Measurements from ENCODE around the gene DNAJC15.
"Not testable (repeated sequence)": the region's sequence is repeated elsewhere in the genome, so short reads cannot be mapped to it uniquely, and the experiment has no call there.

The DNAJC15 gene

DNA sequence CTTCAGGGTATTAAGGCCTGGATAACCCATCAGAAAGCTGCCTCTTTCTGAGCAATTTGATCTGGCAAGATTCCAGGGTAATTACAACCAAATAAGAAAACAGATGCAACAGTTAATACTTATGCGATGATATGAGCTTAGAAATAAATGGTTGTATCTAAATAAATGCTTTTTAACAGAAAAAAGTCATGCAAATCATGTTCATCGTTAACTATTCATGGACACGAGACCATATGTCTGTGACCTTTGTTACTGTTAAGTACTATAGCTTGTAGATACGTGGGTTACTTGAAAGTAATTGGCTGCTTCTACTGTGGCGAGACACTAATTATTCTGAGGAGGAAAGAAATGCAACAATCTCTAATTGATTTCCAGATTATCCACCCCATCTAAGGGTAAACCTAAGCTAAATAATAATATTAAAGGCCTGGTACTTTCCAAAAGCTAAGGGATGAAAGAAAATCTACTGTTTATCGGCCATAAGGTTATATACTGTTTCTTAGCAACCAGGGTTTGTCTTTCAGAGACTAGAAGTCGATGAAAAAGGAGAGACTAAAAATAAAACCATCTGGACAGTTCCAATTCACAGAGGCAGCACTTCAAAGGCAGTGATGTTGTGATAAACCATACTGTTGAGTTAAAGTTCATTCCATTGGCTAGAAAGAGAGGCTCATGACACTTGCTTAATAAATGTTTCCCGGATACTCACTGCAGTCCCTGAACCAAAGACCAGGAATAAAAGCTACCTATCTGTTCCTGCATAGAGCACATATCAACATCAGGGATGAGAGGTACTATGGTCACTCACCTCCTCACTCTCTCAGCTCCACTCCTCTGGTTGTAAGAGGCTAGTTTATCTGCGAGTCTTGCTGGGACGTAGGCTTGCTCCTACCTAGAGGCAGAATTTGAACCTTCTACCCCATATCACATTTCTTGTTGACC lies 32.8 kb upstream of the DNAJC15 start:
- H3K36me3 ChIP-seq (ENCODE audit: low read depth): no peaks in the 10 kb centered on the region
- no peak for DNase-seq (ENCODE audit: low spot score)
- ATAC-seq (ENCODE audit: low read depth): no peak
- no peaks in the 10 kb centered on the region for H3K27me3 ChIP-seq (ENCODE audit: insufficient read depth, poor library complexity, severe bottlenecking)
- H3K4me1 ChIP-seq (ENCODE audit: insufficient read depth, poor library complexity, severe bottlenecking): peaks cover 21% of the 10 kb centered on the region
- peak overlapping the region; percentile 75 for H3K27ac ChIP-seq (ENCODE audit: poor library complexity, severe bottlenecking)
- H3K9me3 ChIP-seq (ENCODE audit: severe bottlenecking): no peaks in the 10 kb centered on the region
- no peak overlapping the region for H3K4me3 ChIP-seq (ENCODE audit: severe bottlenecking)
- TF ChIP-seq, protein P1, sequence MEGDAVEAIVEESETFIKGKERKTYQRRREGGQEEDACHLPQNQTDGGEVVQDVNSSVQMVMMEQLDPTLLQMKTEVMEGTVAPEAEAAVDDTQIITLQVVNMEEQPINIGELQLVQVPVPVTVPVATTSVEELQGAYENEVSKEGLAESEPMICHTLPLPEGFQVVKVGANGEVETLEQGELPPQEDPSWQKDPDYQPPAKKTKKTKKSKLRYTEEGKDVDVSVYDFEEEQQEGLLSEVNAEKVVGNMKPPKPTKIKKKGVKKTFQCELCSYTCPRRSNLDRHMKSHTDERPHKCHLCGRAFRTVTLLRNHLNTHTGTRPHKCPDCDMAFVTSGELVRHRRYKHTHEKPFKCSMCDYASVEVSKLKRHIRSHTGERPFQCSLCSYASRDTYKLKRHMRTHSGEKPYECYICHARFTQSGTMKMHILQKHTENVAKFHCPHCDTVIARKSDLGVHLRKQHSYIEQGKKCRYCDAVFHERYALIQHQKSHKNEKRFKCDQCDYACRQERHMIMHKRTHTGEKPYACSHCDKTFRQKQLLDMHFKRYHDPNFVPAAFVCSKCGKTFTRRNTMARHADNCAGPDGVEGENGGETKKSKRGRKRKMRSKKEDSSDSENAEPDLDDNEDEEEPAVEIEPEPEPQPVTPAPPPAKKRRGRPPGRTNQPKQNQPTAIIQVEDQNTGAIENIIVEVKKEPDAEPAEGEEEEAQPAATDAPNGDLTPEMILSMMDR (IDR thresholded peaks at IDR 0.05; ENCODE audit: poor library complexity, severe bottlenecking): no peak

DNA sequence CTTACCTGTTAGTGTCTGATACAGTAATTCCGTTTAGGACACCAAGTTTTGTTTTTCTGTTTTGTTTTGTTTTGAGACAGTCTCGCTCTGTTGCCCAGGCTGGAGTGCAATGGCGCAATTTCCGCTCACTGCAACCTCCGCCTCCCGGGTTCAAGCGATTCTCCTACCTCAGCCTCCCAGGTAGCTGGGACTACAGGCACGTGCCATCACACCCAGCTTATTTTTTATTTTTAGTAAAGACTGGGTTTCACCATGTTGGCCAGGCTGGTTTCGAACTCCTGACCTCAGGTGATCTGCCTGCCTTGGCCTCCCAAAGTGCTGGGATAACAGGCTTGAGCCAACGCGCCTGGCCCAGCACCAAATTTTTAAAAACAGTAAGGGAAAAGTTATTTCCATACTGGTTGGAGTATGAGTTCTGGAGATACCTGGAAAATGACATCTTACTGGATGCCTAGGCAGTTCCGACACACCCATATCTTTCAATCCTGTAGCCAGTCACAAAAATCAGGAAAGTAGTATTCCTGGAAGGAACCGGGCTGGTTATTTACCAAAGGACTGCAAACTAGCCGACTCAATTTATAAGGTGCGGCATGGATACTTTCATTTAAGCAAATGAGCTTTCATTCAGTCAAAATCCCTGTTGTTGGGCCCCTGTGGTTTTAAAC lies 32.0 kb upstream of the DNAJC15 start:
- H3K36me3 ChIP-seq (ENCODE audit: low read depth); H3K27me3 ChIP-seq (ENCODE audit: insufficient read depth, poor library complexity, severe bottlenecking); H3K9me3 ChIP-seq (ENCODE audit: severe bottlenecking); DNase-seq (ENCODE audit: low spot score): not testable (repeated sequence)
- H3K4me3 ChIP-seq (ENCODE audit: severe bottlenecking): peak overlapping the region; percentile 35
- H3K27ac ChIP-seq (ENCODE audit: poor library complexity, severe bottlenecking): peak overlapping the region; percentile 75
- peak; percentile 36; the same call in 2 of the 3 replicates for ATAC-seq (ENCODE audit: low read depth)
- peaks cover 29% of the 10 kb centered on the region for H3K4me1 ChIP-seq (ENCODE audit: insufficient read depth, poor library complexity, severe bottlenecking)

DNA sequence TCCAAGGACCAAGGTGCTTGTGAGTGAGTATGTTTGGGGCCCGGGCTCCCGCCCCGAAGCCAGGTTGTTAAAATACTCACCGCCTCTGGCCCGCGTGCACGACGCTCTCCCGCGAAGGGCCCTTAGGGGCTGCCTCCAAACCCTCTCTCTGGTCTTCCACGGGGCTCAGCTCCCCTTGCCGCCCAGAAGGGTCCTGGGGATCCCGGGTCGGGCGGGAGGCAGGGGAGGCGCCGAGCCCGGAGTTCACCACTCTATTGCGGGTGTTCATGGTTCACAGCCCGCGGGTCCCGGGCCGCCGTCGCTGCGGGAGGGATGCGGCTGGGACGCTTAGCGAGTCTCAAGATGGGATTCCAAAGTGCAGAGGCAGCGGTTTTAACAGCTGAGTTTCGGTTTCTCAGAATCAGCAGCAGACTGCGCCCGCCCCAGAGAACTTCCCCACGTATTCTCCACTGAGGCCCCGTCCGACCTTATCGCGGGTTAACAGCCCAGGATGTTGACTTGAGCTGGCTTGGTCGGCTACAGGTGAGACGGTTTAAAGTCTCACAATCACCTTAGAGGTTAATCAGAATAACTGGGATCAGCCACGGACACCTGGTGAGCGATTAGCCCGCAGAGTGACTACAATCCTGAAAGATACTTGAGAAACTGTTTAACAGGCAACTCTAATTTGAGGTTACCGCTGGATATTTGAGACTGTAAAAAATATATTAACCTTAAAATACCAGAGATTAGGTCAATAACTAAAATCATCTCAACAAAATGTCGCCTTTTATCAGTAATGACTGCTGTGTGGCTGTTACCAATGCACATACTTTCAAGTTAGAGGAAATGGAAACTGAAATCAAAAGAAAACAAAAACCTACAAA lies 31.3 kb upstream of the DNAJC15 start, which contains the start of gene EPSTI1:
EPSTI1 (minus strand) TSS at position 344 of the 866 bp plus-strand sequence; CDS start at position 268, 76 bp downstream.
- Histone ChIP-seq H3K9me3 (ENCODE audit: severe bottlenecking) (no peaks in the 10 kb centered on the region), H3K27ac (ENCODE audit: poor library complexity, severe bottlenecking) (peak within 1 kb of the TSS; percentile 75), H3K36me3 (ENCODE audit: low read depth) (no peaks in the 10 kb centered on the region), H3K4me1 (ENCODE audit: insufficient read depth, poor library complexity, severe bottlenecking) (peaks cover 35% of the 10 kb centered on the region), H3K4me3 (ENCODE audit: severe bottlenecking) (peak within 1 kb of the TSS; percentile 35), H3K27me3 (ENCODE audit: insufficient read depth, poor library complexity, severe bottlenecking) (no peaks in the 10 kb centered on the region)
- DNase-seq (ENCODE audit: low spot score) (peak; percentile 45), ATAC-seq (ENCODE audit: low read depth) (peak; percentile 75)
- TF ChIP-seq, protein P1 (IDR thresholded peaks at IDR 0.05; ENCODE audit: poor library complexity, severe bottlenecking): no peak

DNA sequence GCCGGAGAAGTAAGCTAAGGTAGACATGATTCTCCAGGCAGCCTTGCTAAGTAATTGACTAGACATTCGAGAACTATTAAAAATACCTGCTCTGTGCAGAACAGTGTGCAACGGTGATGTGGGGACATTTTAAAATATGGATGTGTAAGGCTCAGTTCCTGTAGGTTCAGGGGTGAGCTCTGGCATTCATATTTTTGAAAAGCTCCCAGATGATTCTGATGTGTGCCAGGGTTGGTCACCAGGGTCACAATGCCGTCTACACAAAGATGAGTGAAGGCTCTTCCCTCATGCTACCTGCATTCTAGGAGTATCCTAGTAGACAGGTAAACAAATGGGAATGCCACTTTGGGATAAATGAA lies 30.6 kb upstream of the DNAJC15 start:
- H3K4me3 ChIP-seq (ENCODE audit: severe bottlenecking): no peak overlapping the region
- H3K27me3 ChIP-seq (ENCODE audit: insufficient read depth, poor library complexity, severe bottlenecking): no peaks in the 10 kb centered on the region

More for the DNA sequence above, 30.6 kb upstream of the DNAJC15 start:
- Histone ChIP-seq H3K9me3 (ENCODE audit: severe bottlenecking) (no peaks in the 10 kb centered on the region), H3K36me3 (ENCODE audit: low read depth) (no peaks in the 10 kb centered on the region), H3K27ac (ENCODE audit: poor library complexity, severe bottlenecking) (peak overlapping the region; percentile 75), H3K4me1 (ENCODE audit: insufficient read depth, poor library complexity, severe bottlenecking) (peaks cover 38% of the 10 kb centered on the region)
- TF ChIP-seq, protein P1 (IDR thresholded peaks at IDR 0.05; ENCODE audit: poor library complexity, severe bottlenecking): no peak
- ATAC-seq (ENCODE audit: low read depth): no peak
- DNase-seq (ENCODE audit: low spot score): no peak

Measured in RWPE2 (cell line).